ENCODE results near the gene TXNL1.

Gene TXNL1

DNA sequence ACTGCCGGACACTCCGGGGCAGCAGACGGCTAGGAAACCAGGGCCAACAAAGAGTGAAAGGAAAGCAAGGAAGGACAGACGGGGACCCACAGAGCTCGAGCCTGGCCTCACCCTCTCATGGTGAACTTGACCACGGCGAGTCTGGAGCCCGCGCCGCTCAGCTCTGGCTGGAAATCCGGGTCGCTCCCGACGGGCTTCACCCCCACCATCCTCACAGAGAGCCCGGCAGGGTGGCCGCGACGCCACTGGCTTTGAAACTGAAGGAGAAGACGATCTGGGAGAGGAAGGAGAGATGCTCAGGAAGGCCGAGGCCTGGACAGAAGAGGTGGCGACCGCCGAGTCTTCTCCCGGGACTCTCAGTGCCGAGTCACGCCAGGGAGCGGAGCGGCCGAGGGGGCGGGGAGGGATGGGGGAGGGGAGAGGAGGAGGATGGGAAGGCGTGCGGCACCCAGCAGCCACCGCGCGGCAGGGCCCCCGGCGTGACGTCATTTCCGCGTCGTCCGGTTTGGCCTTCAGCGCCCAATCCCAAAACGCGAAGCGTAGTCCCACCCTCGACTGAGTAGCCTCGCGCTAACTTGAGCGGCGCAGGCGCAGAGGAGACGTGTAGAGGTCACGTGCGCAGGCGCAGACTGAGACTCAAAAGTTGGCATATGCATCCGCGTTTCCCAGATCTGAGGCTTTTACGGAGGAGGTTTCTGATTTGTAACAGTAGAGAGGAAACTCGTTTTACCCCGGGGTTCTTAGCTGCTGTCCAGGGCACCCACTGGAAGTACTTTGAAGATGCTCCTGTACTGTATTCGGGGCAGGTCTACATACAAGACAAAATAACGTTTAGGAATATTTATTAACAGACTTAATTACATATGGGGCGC, at the start of gene TXNL1:
Gene TXNL1 (minus strand): TSS at position 361 of the 872 bp plus-strand sequence. CDS start 152 bp downstream, at position 209.
- Histone ChIP-seq H3K79me2 (ENCODE audit: low read length) (peaks cover 50% of the 10 kb centered on the region), H3K4me3 (ENCODE audit: low read length) (peak within 1 kb of the TSS; percentile 99), H3K4me2 (ENCODE audit: low read depth, low read length) (peak within 1 kb of the TSS; percentile 85), H3K9ac (ENCODE audit: low read length) (peak within 1 kb of the TSS; percentile 98), H2AFZ (ENCODE audit: low read length) (peak within 1 kb of the TSS; percentile 75), H3K27ac (ENCODE audit: low read length) (peak within 1 kb of the TSS; percentile 90), H3K4me1 (ENCODE audit: low read length) (0 out of 2 replicates have a peak, but pooled peaks cover 16% of the 10 kb centered on the region), H4K20me1 (ENCODE audit: insufficient read depth, low read length) (peaks cover 23% of the 10 kb centered on the region; the same call in 1 of the 2 replicates), H3F3A (ENCODE audit: insufficient read depth, low read length) (peaks cover 12% of the 10 kb centered on the region; the same call in 1 of the 2 replicates), H3K9me2 (replicated peaks; ENCODE audit: insufficient read depth, low read length) (no peaks in the 10 kb centered on the region), H3K36me3 (replicated peaks; ENCODE audit: insufficient read depth, low read length) (0 out of 2 replicates have a peak, but pooled peaks cover 3% of the 10 kb centered on the region), H3K27me3 (replicated peaks; ENCODE audit: insufficient read depth, low read length) (no peaks in the 10 kb centered on the region), H3K9me3 (replicated peaks; ENCODE audit: insufficient read depth, low read length) (no peaks in the 10 kb centered on the region)
- peak; percentile 100 for DNase-seq
- TF ChIP-seq EZH2phosphoT487 (IDR thresholded peaks at IDR 0.05; ENCODE audit: low read length) (no peak), EZH2 (optimal IDR thresholded peaks at IDR 0.05; ENCODE audit: low read depth, low read length) (no peak)
- TF ChIP-seq, protein P1, sequence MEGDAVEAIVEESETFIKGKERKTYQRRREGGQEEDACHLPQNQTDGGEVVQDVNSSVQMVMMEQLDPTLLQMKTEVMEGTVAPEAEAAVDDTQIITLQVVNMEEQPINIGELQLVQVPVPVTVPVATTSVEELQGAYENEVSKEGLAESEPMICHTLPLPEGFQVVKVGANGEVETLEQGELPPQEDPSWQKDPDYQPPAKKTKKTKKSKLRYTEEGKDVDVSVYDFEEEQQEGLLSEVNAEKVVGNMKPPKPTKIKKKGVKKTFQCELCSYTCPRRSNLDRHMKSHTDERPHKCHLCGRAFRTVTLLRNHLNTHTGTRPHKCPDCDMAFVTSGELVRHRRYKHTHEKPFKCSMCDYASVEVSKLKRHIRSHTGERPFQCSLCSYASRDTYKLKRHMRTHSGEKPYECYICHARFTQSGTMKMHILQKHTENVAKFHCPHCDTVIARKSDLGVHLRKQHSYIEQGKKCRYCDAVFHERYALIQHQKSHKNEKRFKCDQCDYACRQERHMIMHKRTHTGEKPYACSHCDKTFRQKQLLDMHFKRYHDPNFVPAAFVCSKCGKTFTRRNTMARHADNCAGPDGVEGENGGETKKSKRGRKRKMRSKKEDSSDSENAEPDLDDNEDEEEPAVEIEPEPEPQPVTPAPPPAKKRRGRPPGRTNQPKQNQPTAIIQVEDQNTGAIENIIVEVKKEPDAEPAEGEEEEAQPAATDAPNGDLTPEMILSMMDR (IDR thresholded peaks at IDR 0.05; ENCODE audit: low read length) = no peak

- H3K27me3 ChIP-seq (replicated peaks; ENCODE audit: insufficient read depth, low read length) = no peaks in the 10 kb centered on the region
- H3K79me2 ChIP-seq (ENCODE audit: low read length) = no peaks in the 10 kb centered on the region
- no peaks in the 10 kb centered on the region for H3F3A ChIP-seq (ENCODE audit: insufficient read depth, low read length)
- H3K9me3 ChIP-seq (replicated peaks; ENCODE audit: insufficient read depth, low read length) = no peaks in the 10 kb centered on the region
- no peak overlapping the region for H2AFZ ChIP-seq (ENCODE audit: low read length)
- TF ChIP-seq, protein P1 (IDR thresholded peaks at IDR 0.05; ENCODE audit: low read length) = no peak
- TF ChIP-seq EZH2 (optimal IDR thresholded peaks at IDR 0.05; ENCODE audit: low read depth, low read length) (no peak), EZH2phosphoT487 (IDR thresholded peaks at IDR 0.05; ENCODE audit: low read length) (no peak)
- no peak for DNase-seq
- no peak overlapping the region for H3K27ac ChIP-seq (ENCODE audit: low read length)
- H3K9ac ChIP-seq (ENCODE audit: low read length) = no peak overlapping the region
- H3K4me3 ChIP-seq (ENCODE audit: low read length) = no peak overlapping the region
- H3K4me2 ChIP-seq (ENCODE audit: low read depth, low read length) = no peak overlapping the region
- H3K4me1 ChIP-seq (ENCODE audit: low read length) = no peaks in the 10 kb centered on the region
- H3K36me3 ChIP-seq (replicated peaks; ENCODE audit: insufficient read depth, low read length) = no peaks in the 10 kb centered on the region
- H4K20me1 ChIP-seq (ENCODE audit: insufficient read depth, low read length) = no peaks in the 10 kb centered on the region
- no peaks in the 10 kb centered on the region for H3K9me2 ChIP-seq (replicated peaks; ENCODE audit: insufficient read depth, low read length)
Measured at GRCh38 chr18:56684277-56684676, 45.9 kb upstream of the TXNL1 start.

GRCh38 chr18:56678836-56679565, 40.6 kb upstream of the TXNL1 start:
- Histone ChIP-seq H3K4me2 (ENCODE audit: low read depth, low read length) (no peak overlapping the region), H3K9me3 (replicated peaks; ENCODE audit: insufficient read depth, low read length) (no peaks in the 10 kb centered on the region), H3K27me3 (replicated peaks; ENCODE audit: insufficient read depth, low read length) (no peaks in the 10 kb centered on the region), H2AFZ (ENCODE audit: low read length) (no peak overlapping the region), H3K27ac (ENCODE audit: low read length) (no peak overlapping the region), H3K36me3 (replicated peaks; ENCODE audit: insufficient read depth, low read length) (no peaks in the 10 kb centered on the region), H3K9me2 (replicated peaks; ENCODE audit: insufficient read depth, low read length) (no peaks in the 10 kb centered on the region), H4K20me1 (ENCODE audit: insufficient read depth, low read length) (no peaks in the 10 kb centered on the region), H3F3A (ENCODE audit: insufficient read depth, low read length) (no peaks in the 10 kb centered on the region), H3K79me2 (ENCODE audit: low read length) (no peaks in the 10 kb centered on the region), H3K4me1 (ENCODE audit: low read length) (no peaks in the 10 kb centered on the region), H3K9ac (ENCODE audit: low read length) (no peak overlapping the region), H3K4me3 (ENCODE audit: low read length) (no peak overlapping the region)
- no peak for DNase-seq
- no peak for TF ChIP-seq EZH2phosphoT487 (IDR thresholded peaks at IDR 0.05; ENCODE audit: low read length)
- TF ChIP-seq, protein P1 (IDR thresholded peaks at IDR 0.05; ENCODE audit: low read length) = no peak
- TF ChIP-seq EZH2 (optimal IDR thresholded peaks at IDR 0.05; ENCODE audit: low read depth, low read length) = no peak
